Measurements from ENCODE around the gene ZFHX3. TPM values are rescaled to one million over a fixed set of nuclear protein-coding genes. Genes with fewer than 3 reads are reported as not detected.

ZFHX3 gene
- total RNA-seq, 2 donors from 2014 or later: 0.79 to 2.2 TPM

- 89 to 100% methylated on average over 1 to 2 of the region's 2 CpGs for WGBS, 2 experiments (ENCODE audit: insufficient coverage in 1 of 2, insufficient read length in 1 of 2)
- Mint-ChIP-seq H3K9me3 (no peaks in the 10 kb centered on the region), H3K4me1 (peaks cover 6% of the 10 kb centered on the region), H3K27ac (no peak overlapping the region), H3K27me3 (ENCODE audit: insufficient read depth) (no peaks in the 10 kb centered on the region), H3K4me3 (no peak overlapping the region), H3K36me3 (ENCODE audit: low read depth) (no peaks in the 10 kb centered on the region)
- H3K36me3 ChIP-seq (ENCODE audit: control insufficient read depth, insufficient read depth, low read length): no peaks in the 10 kb centered on the region
- no peak overlapping the region for H3K27ac ChIP-seq (ENCODE audit: low read depth, low read length)
- no peaks in the 10 kb centered on the region for H3K9me3 ChIP-seq (ENCODE audit: control insufficient read depth, low read length)
- no peaks in the 10 kb centered on the region for H3K27me3 ChIP-seq (ENCODE audit: control insufficient read depth, insufficient read depth, low read length, poor library complexity, severe bottlenecking)
- no peak for TF ChIP-seq CTCF (conservative IDR thresholded peaks at IDR 0.05)
- DNase-seq: no peak
- no peaks in the 10 kb centered on the region for H3K4me1 ChIP-seq (ENCODE audit: control insufficient read depth, insufficient read depth, low read length)
- no peak overlapping the region for H3K9ac ChIP-seq (ENCODE audit: extremely low read depth, low read length, poor library complexity, severe bottlenecking)
- no peak overlapping the region for H3K4me3 ChIP-seq (ENCODE audit: low read length)
Measured at GRCh38 chr16:72744076-72744793, 303.7 kb downstream of the ZFHX3 start.

GRCh38 chr16:72743011-72743761 is 304.7 kb downstream of the ZFHX3 start:
- no peak overlapping the region for H3K4me3 Mint-ChIP-seq
- no peaks in the 10 kb centered on the region for H3K9me3 Mint-ChIP-seq
- no peak overlapping the region for H3K27ac Mint-ChIP-seq
- no peaks in the 10 kb centered on the region for H3K4me1 ChIP-seq (ENCODE audit: control insufficient read depth, insufficient read depth, low read length)
- 90 to 93% methylated on average over 3 to 7 of the region's 8 CpGs for WGBS, 2 experiments (ENCODE audit: insufficient coverage in 1 of 2, insufficient read length in 1 of 2)
- no peaks in the 10 kb centered on the region for H3K9me3 ChIP-seq (ENCODE audit: control insufficient read depth, low read length)
- H3K27ac ChIP-seq (ENCODE audit: low read depth, low read length): no peak overlapping the region
- no peaks in the 10 kb centered on the region for H3K36me3 ChIP-seq (ENCODE audit: control insufficient read depth, insufficient read depth, low read length)
- DNase-seq: no peak
- peaks cover 3% of the 10 kb centered on the region for H3K4me1 Mint-ChIP-seq
- H3K4me3 ChIP-seq (ENCODE audit: low read length): no peak overlapping the region
- H3K9ac ChIP-seq (ENCODE audit: extremely low read depth, low read length, poor library complexity, severe bottlenecking): no peak overlapping the region
- H3K27me3 Mint-ChIP-seq (ENCODE audit: insufficient read depth): no peaks in the 10 kb centered on the region
- no peaks in the 10 kb centered on the region for H3K36me3 Mint-ChIP-seq (ENCODE audit: low read depth)
- no peaks in the 10 kb centered on the region for H3K27me3 ChIP-seq (ENCODE audit: control insufficient read depth, insufficient read depth, low read length, poor library complexity, severe bottlenecking)
- TF ChIP-seq CTCF (conservative IDR thresholded peaks at IDR 0.05): no peak

GRCh38 chr16:72740347-72740746 is 307.6 kb downstream of the ZFHX3 start:
- TF ChIP-seq CTCF (conservative IDR thresholded peaks at IDR 0.05): no peak
- no peak overlapping the region for H3K4me3 ChIP-seq (ENCODE audit: low read length)
- no peak overlapping the region for H3K4me3 Mint-ChIP-seq
- H3K27ac ChIP-seq (ENCODE audit: low read depth, low read length): no peak overlapping the region
- no peaks in the 10 kb centered on the region for H3K27me3 ChIP-seq (ENCODE audit: control insufficient read depth, insufficient read depth, low read length, poor library complexity, severe bottlenecking)
- WGBS, 2 experiments (ENCODE audit: insufficient coverage in 1 of 2, insufficient read length in 1 of 2): 88 to 91% methylated on average over 2 of the region's 2 CpGs
- peaks cover 3% of the 10 kb centered on the region for H3K4me1 Mint-ChIP-seq
- H3K27me3 Mint-ChIP-seq (ENCODE audit: insufficient read depth): no peaks in the 10 kb centered on the region
- H3K27ac Mint-ChIP-seq: no peak overlapping the region
- H3K4me1 ChIP-seq (ENCODE audit: control insufficient read depth, insufficient read depth, low read length): peaks cover 5% of the 10 kb centered on the region
- no peaks in the 10 kb centered on the region for H3K36me3 ChIP-seq (ENCODE audit: control insufficient read depth, insufficient read depth, low read length)
- H3K9me3 ChIP-seq (ENCODE audit: control insufficient read depth, low read length): no peaks in the 10 kb centered on the region
- H3K36me3 Mint-ChIP-seq (ENCODE audit: low read depth): no peaks in the 10 kb centered on the region
- DNase-seq: no peak
- no peaks in the 10 kb centered on the region for H3K9me3 Mint-ChIP-seq
- H3K9ac ChIP-seq (ENCODE audit: extremely low read depth, low read length, poor library complexity, severe bottlenecking): no peak overlapping the region
